ENCODE results near the gene DACT3. TPM values are rescaled to one million over a fixed set of nuclear protein-coding genes. Genes with fewer than 3 reads are reported as not detected.

The DACT3 gene
- total RNA-seq, 1 donor = 5.2 TPM

DNA sequence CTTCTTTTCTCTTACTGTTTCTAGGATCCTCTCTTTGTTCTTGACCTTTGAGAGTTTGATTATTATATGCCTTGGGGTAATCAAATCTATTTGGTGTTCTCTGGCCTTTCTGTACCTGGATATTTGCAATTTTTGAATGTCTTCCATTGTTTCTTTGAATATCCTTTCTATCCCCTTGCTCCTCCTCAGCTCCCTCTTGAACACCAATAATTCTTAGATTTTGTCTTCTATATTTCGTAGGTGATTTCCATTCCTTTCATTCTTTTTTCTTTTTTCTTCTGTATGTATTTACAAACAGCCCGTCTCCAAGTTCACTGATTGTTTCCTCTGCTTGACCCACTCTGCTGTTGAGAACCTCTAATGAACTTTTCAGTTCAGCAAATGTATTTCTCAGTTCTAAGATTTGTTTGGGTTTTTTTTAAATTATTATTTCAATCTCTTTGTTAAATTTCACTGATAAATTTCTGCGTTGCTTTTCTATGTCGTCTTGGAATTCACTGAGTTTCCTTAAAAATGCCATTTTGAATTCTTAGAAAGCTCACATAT, 62.5 kb downstream of the DACT3 start:
- no peak for DNase-seq (ENCODE audit: low read depth)
- TF ChIP-seq, protein P1, sequence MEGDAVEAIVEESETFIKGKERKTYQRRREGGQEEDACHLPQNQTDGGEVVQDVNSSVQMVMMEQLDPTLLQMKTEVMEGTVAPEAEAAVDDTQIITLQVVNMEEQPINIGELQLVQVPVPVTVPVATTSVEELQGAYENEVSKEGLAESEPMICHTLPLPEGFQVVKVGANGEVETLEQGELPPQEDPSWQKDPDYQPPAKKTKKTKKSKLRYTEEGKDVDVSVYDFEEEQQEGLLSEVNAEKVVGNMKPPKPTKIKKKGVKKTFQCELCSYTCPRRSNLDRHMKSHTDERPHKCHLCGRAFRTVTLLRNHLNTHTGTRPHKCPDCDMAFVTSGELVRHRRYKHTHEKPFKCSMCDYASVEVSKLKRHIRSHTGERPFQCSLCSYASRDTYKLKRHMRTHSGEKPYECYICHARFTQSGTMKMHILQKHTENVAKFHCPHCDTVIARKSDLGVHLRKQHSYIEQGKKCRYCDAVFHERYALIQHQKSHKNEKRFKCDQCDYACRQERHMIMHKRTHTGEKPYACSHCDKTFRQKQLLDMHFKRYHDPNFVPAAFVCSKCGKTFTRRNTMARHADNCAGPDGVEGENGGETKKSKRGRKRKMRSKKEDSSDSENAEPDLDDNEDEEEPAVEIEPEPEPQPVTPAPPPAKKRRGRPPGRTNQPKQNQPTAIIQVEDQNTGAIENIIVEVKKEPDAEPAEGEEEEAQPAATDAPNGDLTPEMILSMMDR (IDR thresholded peaks at IDR 0.05; ENCODE audit: insufficient read depth, low read depth, low read length) = no peak
- no peak overlapping the region for H3K4me3 ChIP-seq (ENCODE audit: low read depth, low read length)

Small RNA genes within 50 kb of the gene (small RNA-seq; reads per million reads assigned to genes)
- gene MIR320E (0.38 reads per million), gene RN7SL364P (not detected)

Other genes starting within 250 kb of the DACT3 start
- 8.6 and 12.9 TPM in 2 replicates for gene CCDC8, start 247.6 kb downstream of the DACT3 start, total RNA-seq
- gene PNMA8C, start 232.2 kb downstream of the DACT3 start, total RNA-seq = under 0.01 TPM in 2 replicates
- gene PNMA8A, start 189.6 kb downstream of the DACT3 start, total RNA-seq = 0.97 and 9.9 TPM in 2 replicates
- 0.32 and 0.43 TPM in 2 replicates for gene PNMA8B, start 165.3 kb downstream of the DACT3 start, total RNA-seq
- gene CALM3, start 59.9 kb downstream of the DACT3 start, total RNA-seq = 124 and 213 TPM in 2 replicates
- 3.5 and 5.5 TPM in 2 replicates for gene PTGIR, start 36.1 kb downstream of the DACT3 start, total RNA-seq
- not detected in 2 replicates for gene GNG8, start 25.0 kb downstream of the DACT3 start, total RNA-seq
- 11.7 and 12.2 TPM in 2 replicates for gene PRKD2, start 55.9 kb upstream of the DACT3 start, total RNA-seq
- gene FKRP, start 84.9 kb upstream of the DACT3 start, total RNA-seq = 18.1 and 19.6 TPM in 2 replicates
- gene STRN4, start 85.3 kb upstream of the DACT3 start, total RNA-seq = 66.5 and 75.1 TPM in 2 replicates
- 196 and 224 TPM in 2 replicates for gene SLC1A5, start 127.4 kb upstream of the DACT3 start, total RNA-seq
- 113 and 166 TPM in 2 replicates for gene AP2S1, start 189.7 kb upstream of the DACT3 start, total RNA-seq
- 31.5 and 36.7 TPM in 2 replicates for gene ARHGAP35, start 199.8 kb upstream of the DACT3 start, total RNA-seq

Measured in fibroblast of villous mesenchyme (primary cell).